ENCODE data around the gene RBM6. TPM values are rescaled to one million over a fixed set of nuclear protein-coding genes. Genes with fewer than 3 reads are reported as not detected.
"Not testable (repeated sequence)": the region's sequence is repeated elsewhere in the genome, so short reads cannot be mapped to it uniquely, and the experiment has no call there.

The RBM6 gene
- total and polyA plus RNA-seq, 4 donors = 70.1 to 175 (median 129) TPM

DNA sequence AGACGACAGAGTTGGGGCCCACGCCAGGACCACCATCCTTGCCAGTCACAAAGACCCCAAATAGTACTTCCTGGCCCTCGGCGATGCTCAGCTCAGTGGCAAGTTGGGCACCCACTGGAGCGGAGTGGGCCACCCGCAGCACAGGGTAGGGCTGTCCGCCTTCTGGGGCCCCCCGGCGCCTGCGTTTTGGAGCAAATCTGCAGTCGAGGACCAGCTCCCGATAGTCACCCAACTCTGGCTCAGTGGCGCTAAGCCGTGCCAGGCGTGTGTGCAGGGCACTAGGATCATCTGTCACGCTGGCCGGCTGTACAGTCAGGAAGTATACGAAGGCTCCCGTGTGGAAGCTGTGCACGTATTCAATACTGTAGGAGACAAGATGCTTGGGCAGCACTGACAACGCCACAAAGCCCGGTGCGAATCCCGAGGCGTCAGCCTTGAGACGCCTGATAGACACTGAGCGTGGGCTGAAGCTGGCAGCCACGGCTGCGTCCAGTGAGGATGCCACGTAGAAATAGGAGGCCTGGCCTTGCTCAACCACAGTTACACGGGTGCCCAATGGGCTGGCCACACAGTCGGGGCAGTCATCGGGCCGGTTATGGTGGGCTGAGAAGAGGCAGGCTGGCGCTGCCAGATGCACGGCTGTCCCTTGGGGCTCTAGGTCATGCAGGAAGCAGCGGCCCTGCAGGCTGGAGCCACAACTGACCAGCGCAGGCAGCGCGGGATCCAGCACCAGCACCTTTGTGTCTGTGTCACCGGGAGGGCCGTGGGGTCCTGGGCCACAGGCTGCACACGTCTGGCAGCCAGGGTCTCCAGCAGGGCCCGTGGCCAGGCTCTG, 37.2 kb upstream of the RBM6 start:
- DNase-seq (ENCODE audit: low read depth in 4 of 6, low spot score in 6 of 6) = no peak
- Histone ChIP-seq H3K27me3 (ENCODE audit: control insufficient read depth, insufficient read depth, low read length) (no peaks in the 10 kb centered on the region), H3K4me3 (ENCODE audit: low read depth, low read length) (no peak overlapping the region), H3K9me3 (ENCODE audit: control insufficient read depth, insufficient read depth, low read length) (no peaks in the 10 kb centered on the region), H3K36me3 (ENCODE audit: control insufficient read depth, insufficient read depth, low read length) (peaks cover 25% of the 10 kb centered on the region), H3K27ac (ENCODE audit: low read depth, low read length) (no peak overlapping the region), H3K4me1 (ENCODE audit: control insufficient read depth, insufficient read depth, low read length) (peaks cover 18% of the 10 kb centered on the region)
- 89% methylated on average over 44 of the region's 44 CpGs for WGBS (ENCODE audit: insufficient coverage)

DNA sequence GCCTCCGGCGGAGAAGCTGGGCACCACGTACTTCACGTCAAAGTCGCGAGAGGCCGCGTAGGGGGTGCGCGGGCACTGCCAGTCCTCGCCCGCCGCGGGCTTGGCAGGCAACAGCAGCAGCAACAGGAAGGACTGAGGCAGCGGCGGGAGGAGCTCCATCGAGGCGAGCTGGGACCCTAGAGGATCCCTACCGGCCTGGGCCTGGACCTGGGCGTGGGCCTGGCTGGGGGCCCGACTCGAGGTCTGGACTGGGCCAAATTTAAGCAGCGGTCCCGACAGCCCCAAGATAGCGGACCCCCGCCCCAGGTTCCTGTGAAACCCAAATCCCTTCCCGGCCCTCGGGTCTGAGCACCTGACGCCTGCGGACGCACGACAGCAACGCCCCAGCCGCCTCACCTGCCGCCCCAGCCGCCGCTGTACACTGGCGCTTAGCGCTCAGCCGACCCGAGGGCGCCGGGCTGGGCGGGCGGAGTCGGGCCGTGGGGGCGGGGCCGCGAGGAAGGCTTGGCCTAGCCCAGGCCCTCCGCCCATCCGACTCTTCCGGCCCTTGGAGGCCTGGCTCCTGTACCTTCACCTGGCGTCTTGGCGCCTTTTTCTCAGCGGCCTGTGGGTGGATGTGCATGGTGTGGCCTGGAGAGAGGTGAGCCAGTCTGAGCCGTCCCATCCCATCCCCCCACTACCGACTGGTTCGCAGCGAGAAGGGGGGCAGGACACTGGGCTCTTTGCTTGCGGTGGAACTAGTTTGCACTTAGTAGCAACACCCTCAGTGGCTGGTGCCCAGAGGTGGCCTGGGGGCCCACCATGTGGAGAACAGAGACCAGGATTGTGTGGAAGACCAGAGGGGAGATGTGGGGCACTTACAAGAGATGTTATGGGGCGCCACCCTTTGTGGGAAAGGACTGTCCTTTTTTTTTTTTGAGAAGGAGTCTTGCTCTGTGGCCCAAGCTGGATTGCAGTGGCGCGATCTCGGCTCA, 36.2 kb upstream of the RBM6 start, which contains the start of gene MST1R:
Gene MST1R (minus strand): TSS at position 423 of the 974 bp plus-strand sequence. CDS start 264 bp downstream, at position 159.
- Histone ChIP-seq H3K27me3 (ENCODE audit: control insufficient read depth, insufficient read depth, low read length) (no peaks in the 10 kb centered on the region), H3K27ac (ENCODE audit: low read depth, low read length) (no peak within 1 kb of the TSS), H3K4me1 (ENCODE audit: control insufficient read depth, insufficient read depth, low read length) (peaks cover 18% of the 10 kb centered on the region), H3K4me3 (ENCODE audit: low read depth, low read length) (peak within 1 kb of the TSS; percentile 31), H3K36me3 (ENCODE audit: control insufficient read depth, insufficient read depth, low read length) (peaks cover 25% of the 10 kb centered on the region), H3K9me3 (ENCODE audit: control insufficient read depth, insufficient read depth, low read length) (no peaks in the 10 kb centered on the region)
- DNase-seq (ENCODE audit: low read depth in 4 of 6, low spot score in 6 of 6) = peak in 1 of 6 donors; percentile 32
- WGBS (ENCODE audit: insufficient coverage) = 43% methylated on average over 55 of the region's 65 CpGs

DNA sequence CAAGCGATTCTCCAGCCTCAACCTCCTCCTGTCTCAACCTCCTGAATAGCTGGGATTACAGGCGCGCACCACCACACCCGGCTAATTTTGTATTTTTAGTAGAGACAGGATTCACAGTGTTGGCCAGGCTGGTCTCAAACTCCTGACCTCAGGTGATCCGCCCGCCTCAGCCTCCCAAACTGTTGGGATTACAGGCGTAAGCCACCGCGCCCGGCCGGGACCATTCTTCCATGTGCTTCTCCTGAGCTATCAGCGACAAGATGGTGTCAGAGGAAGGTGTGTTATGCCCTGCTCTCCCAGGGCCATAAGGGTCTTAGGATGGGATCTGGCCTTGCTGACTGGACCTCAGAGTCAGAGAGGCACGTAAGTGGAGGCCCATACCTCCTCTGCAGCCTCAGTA, 35.5 kb upstream of the RBM6 start:
- not testable (repeated sequence) for H3K9me3 ChIP-seq (ENCODE audit: control insufficient read depth, insufficient read depth, low read length); H3K4me3 ChIP-seq (ENCODE audit: low read depth, low read length)

DNA sequence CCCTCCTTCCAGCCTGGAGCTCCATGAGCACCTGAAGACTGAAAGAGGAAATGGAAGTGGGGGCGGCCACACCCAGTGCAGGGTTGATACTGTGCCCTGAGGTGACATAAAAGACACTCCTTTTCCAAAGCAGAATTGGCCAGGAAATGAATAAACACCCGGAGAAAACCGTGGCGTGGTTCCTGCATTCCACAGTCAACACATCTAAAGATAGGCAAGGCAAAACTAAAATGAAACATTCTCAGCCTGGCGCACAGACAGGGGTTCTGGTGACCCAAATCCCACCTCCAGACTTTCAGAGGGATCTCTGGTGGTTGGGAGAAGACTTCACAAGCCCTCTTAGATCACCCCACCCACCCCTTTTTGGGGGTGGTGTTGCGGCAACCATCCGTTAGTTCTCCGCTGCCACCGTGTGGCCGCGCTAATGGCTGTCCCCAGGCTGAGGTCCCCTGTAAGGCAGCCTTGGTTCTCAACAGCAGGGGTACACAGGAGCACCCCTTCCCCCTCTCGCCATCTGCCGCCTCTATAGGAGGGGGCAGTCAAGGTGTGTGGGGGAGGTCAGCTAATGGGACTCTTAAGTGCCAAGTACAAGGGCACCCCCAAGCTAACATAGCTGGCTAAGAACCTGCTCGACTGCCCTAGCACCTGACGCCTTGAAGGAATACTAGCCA, 33.7 kb upstream of the RBM6 start:
- DNase-seq (ENCODE audit: low read depth in 4 of 6, low spot score in 6 of 6) = peak in 2 of 6 donors; percentile 73 to 77
- no peaks in the 10 kb centered on the region for H3K9me3 ChIP-seq (ENCODE audit: control insufficient read depth, insufficient read depth, low read length)
- peaks cover 43% of the 10 kb centered on the region for H3K36me3 ChIP-seq (ENCODE audit: control insufficient read depth, insufficient read depth, low read length)
- no peak overlapping the region for H3K4me3 ChIP-seq (ENCODE audit: low read depth, low read length)
- peaks cover 13% of the 10 kb centered on the region for H3K4me1 ChIP-seq (ENCODE audit: control insufficient read depth, insufficient read depth, low read length)
- H3K27me3 ChIP-seq (ENCODE audit: control insufficient read depth, insufficient read depth, low read length) = no peaks in the 10 kb centered on the region
- H3K27ac ChIP-seq (ENCODE audit: low read depth, low read length) = no peak overlapping the region
- 73% methylated on average over 3 of the region's 15 CpGs for WGBS (ENCODE audit: insufficient coverage)

More for the DNA sequence above, 35.5 kb upstream of the RBM6 start:
- not testable (repeated sequence) for DNase-seq (ENCODE audit: low read depth in 4 of 6, low spot score in 6 of 6); H3K27ac ChIP-seq (ENCODE audit: low read depth, low read length); H3K27me3 ChIP-seq (ENCODE audit: control insufficient read depth, insufficient read depth, low read length)
- H3K4me1 ChIP-seq (ENCODE audit: control insufficient read depth, insufficient read depth, low read length) = peaks cover 18% of the 10 kb centered on the region
- peaks cover 29% of the 10 kb centered on the region for H3K36me3 ChIP-seq (ENCODE audit: control insufficient read depth, insufficient read depth, low read length)
- 98% methylated on average over 10 of the region's 13 CpGs for WGBS (ENCODE audit: insufficient coverage)

DNA sequence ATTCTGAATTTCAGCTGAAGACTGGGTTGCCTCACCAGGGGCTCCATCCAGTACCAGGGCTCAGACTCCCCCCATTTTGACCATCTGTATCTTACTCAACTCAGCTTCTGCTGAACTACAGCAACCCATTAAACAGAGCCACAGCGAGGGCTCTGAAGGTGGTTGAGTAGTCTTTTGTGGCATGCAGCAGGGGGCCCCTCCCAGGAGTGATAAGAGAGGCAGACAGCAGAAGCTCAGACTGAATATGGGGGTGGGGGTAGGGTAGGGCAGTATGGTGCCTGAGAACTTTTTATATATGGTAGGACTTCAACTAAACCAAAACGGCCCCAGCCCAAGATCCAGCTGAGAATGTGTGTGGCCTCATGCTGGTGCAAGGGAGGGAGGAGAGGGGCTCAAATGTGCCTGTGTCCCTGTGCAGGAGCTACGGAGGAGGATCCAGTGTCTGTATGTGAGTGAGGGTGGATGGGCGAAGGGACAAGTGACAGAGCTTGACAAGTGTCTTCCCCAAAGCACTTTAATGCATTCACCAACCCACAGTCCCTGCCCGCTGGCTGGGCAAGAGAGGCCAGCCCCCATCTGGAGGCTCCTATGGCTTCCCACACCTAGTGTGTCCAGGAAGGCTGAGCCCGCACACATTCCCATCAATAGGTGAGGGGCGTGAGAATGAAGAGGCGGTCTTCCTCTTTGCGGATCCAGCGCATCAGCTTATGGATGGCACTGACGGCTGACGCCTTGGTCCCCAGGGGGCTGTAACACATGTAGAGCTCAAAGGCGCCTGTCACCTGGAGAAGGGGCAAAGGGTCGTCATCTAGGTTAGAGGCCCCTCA, 31.4 kb upstream of the RBM6 start:
- H3K36me3 ChIP-seq (ENCODE audit: control insufficient read depth, insufficient read depth, low read length) = peaks cover 49% of the 10 kb centered on the region
- H3K4me1 ChIP-seq (ENCODE audit: control insufficient read depth, insufficient read depth, low read length) = peaks cover 12% of the 10 kb centered on the region
- H3K27ac ChIP-seq (ENCODE audit: low read depth, low read length) = no peak overlapping the region
- 90% methylated on average over 9 of the region's 14 CpGs for WGBS (ENCODE audit: insufficient coverage)
- no peaks in the 10 kb centered on the region for H3K9me3 ChIP-seq (ENCODE audit: control insufficient read depth, insufficient read depth, low read length)
- H3K4me3 ChIP-seq (ENCODE audit: low read depth, low read length) = no peak overlapping the region
- no peaks in the 10 kb centered on the region for H3K27me3 ChIP-seq (ENCODE audit: control insufficient read depth, insufficient read depth, low read length)
- DNase-seq (ENCODE audit: low read depth in 4 of 6, low spot score in 6 of 6) = no peak

DNA sequence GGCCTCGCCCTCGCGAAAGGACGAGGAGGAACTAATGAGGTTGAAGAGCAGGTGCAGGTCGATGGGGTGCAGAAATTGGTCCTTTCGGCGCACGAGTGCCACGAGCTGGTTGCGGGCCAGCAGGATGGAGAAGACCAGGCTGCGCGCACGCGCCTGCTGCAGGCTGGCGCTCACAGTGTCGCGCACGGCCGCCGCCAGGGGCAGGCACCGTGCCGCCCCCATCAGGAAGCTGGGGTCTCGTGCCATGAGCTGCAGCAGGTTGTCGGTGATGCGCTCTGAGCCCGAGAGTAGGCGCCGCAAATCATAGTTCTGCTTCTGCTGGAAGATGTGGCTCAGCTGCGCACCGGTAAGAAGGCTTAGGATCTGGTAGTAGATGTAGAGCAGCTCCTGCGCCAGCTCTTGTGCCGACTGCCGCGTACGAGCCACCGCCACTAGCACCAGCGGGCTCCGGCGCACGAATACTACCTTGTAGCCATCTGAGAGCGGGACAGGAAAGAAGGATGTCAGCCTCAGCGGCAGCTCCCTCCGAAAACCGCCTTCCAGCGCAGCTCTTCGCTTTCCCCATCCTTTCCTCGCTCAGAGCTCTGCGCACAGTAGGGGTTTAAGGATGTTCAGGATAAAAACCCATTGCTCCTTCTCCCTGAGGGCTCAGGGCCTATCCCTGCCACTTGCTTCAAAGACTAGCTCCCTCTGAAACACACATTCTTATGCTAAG, 29.4 kb upstream of the RBM6 start:
- Histone ChIP-seq H3K4me1 (ENCODE audit: control insufficient read depth, insufficient read depth, low read length) (peaks cover 8% of the 10 kb centered on the region), H3K27me3 (ENCODE audit: control insufficient read depth, insufficient read depth, low read length) (no peaks in the 10 kb centered on the region), H3K9me3 (ENCODE audit: control insufficient read depth, insufficient read depth, low read length) (no peaks in the 10 kb centered on the region), H3K27ac (ENCODE audit: low read depth, low read length) (no peak overlapping the region), H3K36me3 (ENCODE audit: control insufficient read depth, insufficient read depth, low read length) (peaks cover 46% of the 10 kb centered on the region), H3K4me3 (ENCODE audit: low read depth, low read length) (no peak overlapping the region)
- DNase-seq (ENCODE audit: low read depth in 4 of 6, low spot score in 6 of 6) = peak in 2 of 6 donors; percentile 42 to 46
- WGBS (ENCODE audit: insufficient coverage) = 35% methylated on average over 43 of the region's 48 CpGs

DNA sequence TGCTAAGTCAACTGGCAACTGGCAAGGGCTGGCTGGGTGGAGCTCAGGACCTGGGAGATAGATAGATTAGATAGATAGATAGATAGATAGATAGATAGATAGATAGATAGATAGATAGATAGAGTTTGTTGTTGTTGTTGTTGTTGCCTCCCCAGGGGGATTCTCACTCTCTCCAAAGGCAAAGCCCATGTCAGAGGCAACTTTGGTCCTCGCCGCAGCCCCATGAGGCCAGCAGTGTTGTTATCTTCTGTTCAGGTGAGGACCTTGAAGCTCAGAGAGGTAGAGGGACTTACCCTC, 28.9 kb upstream of the RBM6 start:
- H3K36me3 ChIP-seq (ENCODE audit: control insufficient read depth, insufficient read depth, low read length) = peaks cover 46% of the 10 kb centered on the region
- WGBS (ENCODE audit: insufficient coverage) = no CpG with 5 or more reads among the region's 2 CpGs
- no peak for DNase-seq (ENCODE audit: low read depth in 4 of 6, low spot score in 6 of 6)
- no peak overlapping the region for H3K4me3 ChIP-seq (ENCODE audit: low read depth, low read length)
- H3K27me3 ChIP-seq (ENCODE audit: control insufficient read depth, insufficient read depth, low read length) = no peaks in the 10 kb centered on the region
- H3K27ac ChIP-seq (ENCODE audit: low read depth, low read length) = no peak overlapping the region
- no peaks in the 10 kb centered on the region for H3K9me3 ChIP-seq (ENCODE audit: control insufficient read depth, insufficient read depth, low read length)
- peaks cover 8% of the 10 kb centered on the region for H3K4me1 ChIP-seq (ENCODE audit: control insufficient read depth, insufficient read depth, low read length)

DNA sequence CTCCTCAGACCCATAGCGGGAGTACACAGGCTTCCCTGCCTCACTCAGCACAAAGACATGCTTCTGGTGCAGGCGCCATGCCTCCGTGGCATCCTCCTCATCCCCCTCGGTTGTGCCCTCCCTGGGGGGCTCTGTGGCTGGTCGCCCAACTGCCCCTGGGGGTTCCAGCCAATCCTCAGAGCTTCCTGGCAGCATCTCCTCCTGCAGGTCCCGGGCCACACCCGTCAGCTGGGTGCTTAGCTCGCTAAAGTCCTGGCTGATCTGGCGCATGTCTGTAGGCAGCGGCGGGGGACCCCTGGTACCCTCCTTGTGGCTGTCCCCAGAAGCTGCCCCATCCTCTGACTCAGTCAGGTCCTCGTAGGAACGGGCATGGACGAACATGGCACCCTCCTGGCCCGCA, 28.3 kb upstream of the RBM6 start:
- no peaks in the 10 kb centered on the region for H3K27me3 ChIP-seq (ENCODE audit: control insufficient read depth, insufficient read depth, low read length)
- no peak overlapping the region for H3K4me3 ChIP-seq (ENCODE audit: low read depth, low read length)
- H3K9me3 ChIP-seq (ENCODE audit: control insufficient read depth, insufficient read depth, low read length) = no peaks in the 10 kb centered on the region
- DNase-seq (ENCODE audit: low read depth in 4 of 6, low spot score in 6 of 6) = no peak
- H3K4me1 ChIP-seq (ENCODE audit: control insufficient read depth, insufficient read depth, low read length) = peaks cover 4% of the 10 kb centered on the region
- peaks cover 46% of the 10 kb centered on the region for H3K36me3 ChIP-seq (ENCODE audit: control insufficient read depth, insufficient read depth, low read length)
- WGBS (ENCODE audit: insufficient coverage) = 91% methylated on average over 15 of the region's 15 CpGs
- no peak overlapping the region for H3K27ac ChIP-seq (ENCODE audit: low read depth, low read length)
